Measurements from ENCODE around the gene PHACTR4.
"Not testable (repeated sequence)": the region's sequence is repeated elsewhere in the genome, so short reads cannot be mapped to it uniquely, and the experiment has no call there.

Gene PHACTR4

DNA sequence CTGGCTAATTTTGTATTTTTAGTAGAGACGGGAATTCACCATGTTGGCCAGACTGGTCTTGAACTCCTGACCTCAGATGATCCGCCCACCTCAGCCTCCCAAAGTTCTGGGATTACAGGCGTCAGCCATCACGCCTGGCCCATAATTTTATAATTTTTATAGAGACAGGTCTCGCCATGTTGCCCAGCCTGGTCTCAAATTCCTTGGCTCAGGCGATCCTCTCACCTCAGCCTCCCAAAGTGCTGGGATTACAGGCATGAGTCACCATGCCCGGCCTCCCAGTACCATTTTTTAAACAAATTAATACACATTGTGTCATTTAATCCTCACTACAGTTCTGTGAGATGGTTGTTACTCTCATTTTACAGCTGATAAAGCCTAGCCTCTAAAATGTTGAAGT is 3.9 kb downstream of the PHACTR4 start:
- FAIRE-seq, result not testable (repeated sequence)

DNA sequence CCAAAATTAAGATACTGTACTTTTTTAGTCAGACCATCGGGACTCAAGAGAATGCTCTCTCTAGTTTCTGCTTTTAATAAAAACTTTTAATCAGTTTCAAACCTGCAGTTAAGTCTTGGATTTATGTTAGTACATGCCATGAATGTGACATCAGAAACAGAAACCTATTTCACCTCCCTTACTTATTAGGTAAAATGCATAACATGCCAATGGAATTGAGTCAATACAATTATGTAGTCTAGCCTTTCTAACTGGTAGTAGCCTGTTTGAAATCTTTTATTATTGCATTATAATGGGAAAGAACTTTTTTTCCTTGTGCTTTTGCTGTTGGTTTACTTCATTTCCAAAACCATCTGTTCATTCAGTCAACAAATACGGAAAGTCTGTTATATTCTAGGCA is 4.8 kb downstream of the PHACTR4 start:
- FAIRE-seq, result no peak

DNA sequence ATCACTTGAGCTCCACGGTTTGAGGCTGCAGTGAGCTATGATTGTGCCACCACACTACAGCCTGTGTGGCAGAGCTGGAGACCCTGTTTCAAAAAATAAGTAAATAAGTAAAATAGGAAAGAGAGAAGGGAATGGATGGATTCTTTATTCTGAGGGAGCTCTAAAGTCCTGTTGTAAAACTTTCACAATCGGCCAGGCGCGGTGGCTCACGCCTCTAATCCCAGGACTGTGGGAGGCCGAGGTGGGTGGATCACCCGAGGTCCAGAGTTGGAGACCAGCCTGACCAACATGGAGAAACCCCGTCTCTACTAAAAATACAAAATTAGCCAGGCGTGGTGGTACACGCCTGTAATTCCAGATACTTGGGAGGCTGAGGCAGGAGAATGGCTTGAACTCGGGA is 6.1 kb downstream of the PHACTR4 start:
- not testable (repeated sequence) for FAIRE-seq

DNA sequence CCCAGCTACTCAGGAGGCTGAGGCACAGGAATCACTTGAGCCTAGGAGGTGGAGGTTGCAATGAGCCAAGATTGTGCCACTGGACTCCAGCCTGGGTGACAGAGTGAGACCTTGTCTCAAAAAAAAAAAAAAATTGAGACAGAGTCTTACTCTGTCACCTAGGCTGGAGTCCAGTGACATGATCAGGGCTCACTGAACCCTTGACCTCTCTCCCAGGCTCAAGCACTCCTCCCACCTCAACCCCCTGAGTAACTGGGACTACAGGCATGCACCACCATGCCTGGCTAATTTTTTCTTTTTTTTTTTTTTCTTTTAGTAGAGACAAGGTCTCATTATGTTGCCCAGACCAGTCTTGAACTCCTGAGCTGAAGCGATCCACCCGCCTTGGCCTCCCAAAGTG is 6.7 kb downstream of the PHACTR4 start:
- not testable (repeated sequence) for FAIRE-seq

DNA sequence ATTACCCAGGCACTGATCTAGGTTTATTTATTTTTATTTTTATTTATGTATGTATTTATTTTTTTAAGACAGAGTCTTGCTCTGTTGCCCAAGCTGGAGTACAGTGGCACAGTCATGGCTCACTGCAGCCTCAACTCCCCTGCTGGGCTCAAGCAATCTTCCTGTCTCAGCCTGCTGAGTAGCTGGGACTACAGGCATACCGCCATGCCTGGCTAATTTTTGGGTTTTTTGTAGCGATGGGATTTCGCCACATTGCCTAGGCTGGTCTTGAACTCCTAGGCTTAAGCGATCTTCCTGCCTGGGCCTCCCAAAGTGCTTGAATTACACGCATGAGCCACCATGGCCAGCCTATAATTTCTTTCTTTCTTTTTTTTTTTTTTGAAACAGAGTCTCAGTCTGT is 9.4 kb downstream of the PHACTR4 start:
- no peak for FAIRE-seq

DNA sequence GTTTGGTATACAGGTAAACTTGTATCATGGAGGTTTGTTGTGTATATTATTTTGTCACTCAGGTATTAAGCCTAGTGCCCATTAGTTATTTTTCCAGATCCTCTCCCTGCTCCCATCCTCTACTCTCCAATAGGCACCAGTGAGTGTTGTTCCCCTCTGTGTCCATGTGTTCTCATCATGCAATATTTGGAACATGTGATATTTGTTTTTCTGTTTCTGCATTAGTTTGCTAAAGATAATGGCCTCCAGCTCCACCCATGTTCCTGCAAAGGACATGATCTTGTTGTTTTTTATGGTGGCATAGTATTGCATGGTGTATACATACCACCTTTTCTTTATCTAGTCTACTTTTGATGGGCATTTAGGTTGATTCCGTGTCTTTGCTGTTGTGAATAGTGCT is 10.9 kb downstream of the PHACTR4 start:
- no peak for FAIRE-seq

DNA sequence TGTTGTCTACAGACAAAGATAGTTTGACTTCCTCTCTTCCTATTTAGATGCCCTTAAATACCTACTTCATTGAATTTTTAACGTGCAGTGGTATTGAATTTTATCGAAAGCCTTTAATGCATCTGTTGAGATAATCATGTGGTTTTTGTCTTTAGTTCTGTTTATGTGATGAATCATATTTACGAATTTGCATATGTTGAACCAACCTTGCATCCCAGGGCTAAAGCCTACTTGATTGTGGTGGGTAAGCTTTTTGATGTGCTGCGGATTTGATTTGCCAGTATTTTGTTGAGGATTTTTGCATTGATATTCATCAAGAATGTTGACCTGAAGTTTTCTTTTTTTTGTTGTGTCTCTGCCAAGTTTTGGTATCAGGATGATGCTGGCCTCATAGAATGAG is 14.2 kb downstream of the PHACTR4 start:
- not testable (repeated sequence) for FAIRE-seq

DNA sequence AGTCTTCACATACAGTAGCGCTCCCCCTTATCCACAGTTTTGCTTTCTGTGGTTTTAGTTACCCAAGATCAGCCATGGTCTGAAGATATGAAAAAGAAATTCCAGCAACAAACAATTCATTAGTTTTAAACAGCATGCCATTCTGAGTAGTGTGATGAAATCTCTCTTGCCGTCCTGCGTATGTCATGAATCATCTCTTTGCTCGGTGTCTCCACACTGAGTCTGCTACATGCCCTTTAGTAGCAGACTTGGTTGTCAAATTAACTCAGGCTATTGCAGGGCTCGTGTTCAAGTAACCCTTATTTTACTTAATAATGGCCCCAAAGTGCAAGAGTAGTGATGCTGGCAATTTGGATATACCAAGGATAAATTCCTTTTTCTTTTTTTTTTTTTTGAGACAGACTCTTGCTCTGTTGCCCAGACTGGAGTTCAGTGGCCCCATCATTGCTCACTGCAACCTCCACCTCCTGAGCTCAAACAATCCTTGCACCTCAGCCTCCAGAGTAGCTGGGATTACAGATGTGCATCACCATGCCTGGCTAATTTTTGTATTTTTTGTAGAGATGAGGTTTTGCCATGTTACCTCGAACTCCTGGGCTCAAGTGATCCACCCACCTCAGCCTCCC is 22.6 kb downstream of the PHACTR4 start:
- no peak for FAIRE-seq

DNA sequence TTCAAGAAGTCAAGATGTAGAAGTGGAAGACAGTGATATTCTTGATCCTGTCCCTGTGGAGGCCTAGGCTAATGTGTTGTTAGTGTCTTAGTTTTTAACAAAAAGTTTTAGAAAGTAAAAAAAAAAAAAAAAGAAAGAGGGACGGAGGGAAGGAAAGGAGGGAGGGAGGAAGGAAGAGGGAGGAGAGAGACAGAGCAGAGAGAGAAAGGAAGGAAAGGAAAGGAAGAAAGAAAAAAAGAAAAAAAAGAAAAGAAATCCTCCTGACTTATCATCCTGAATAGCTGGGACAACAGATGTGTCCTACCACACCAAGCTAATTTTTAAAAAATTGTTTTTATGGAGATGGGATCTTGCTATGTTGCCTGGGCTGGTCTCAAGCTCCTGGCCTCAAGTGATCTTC is 24.6 kb downstream of the PHACTR4 start:
- FAIRE-seq, result no peak

DNA sequence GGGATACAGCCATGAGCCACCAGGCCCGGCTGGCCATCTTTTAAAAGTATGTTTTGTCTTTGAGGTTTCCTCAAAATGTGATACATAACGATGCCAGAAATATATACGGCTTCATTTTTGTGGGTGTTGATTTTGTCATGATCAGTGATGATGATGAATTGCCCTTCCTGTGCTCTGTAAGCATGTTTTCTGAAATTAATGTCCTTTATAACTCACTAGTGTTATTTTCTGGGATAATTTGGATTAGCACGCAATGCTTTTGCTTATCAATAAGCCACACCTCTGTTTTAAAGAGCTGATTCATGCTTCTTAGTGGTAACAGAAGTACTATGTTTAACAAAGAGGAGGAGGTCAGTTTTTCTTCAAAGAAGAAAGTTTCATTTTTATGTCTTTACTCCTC is 25.6 kb downstream of the PHACTR4 start:
- no peak for FAIRE-seq

DNA sequence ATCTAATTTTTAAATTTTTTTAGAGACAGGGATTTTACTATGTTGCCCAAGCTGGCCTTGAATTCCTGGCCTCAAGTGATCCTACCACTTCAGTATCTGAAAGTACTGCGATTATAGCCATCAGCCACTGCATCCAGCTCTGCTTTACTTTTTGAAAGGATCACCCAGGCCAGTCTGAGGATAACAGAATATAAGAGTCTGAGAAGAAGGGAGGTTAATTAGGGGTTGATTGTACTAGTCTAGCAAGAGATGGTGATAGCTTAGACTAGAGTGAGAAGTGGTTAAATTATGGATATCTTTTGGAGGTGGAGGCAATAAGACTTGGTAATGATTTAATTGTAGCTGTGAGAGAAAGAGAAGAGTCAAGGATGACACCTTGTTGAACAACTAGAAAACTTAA is 32.2 kb downstream of the PHACTR4 start:
- no peak for FAIRE-seq

DNA sequence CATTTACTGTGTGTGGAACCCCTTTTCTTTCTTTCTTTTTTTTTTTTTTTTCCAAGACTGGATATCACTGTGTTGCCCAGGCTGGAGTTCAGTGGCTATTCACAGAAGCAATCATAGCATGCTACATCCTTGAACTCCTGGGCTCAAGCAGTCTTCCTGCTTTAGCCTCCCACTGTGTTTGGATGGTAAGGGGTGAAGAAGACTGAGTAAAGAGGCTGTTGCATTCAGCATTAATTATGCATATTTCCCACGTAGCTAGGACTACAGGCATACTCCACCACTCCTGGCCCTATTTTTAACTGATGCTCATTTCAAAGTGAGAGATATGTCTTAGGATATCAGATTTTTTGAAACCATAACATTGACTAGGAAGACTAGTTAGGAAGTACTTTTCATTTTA is 39.5 kb downstream of the PHACTR4 start:
- FAIRE-seq, result no peak

DNA sequence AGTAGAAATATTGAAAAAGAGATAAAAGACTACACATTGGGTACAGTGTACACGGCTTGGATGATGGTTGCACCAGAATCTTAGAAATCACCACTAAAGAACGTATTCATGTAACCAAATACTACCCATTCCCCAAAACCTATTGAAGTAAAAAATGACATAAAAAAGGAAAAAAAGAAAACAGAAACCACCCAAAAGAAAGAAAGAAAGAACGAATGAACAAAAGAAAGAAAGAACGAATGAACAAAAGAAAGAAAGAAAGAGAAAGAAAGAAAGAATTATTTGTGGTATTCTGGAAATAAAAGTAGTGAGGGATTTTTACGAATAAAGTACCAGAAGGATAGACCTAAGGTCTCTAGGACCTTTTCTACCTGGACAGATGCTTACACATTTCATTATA is 42.1 kb downstream of the PHACTR4 start:
- FAIRE-seq, result no peak

DNA sequence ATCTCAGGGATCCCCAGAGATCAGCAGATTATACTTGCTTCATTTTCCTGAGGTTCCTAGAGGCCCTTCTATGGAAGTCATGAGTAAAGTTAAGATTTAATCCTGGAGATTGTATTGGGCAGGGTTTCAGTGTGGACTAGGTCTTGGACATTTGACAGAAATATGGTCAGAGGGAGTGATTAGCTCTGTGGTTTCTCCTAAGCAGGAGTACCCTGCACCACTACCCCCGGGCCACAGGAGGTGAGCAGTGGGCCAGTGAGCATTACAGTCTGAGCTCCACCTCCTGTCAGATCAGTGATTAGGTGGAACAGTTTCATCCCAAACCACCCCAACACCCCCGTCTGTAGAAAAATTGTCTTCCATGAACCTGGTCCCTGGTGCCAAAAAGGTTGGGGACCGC is 43.2 kb downstream of the PHACTR4 start:
- no peak for FAIRE-seq

DNA sequence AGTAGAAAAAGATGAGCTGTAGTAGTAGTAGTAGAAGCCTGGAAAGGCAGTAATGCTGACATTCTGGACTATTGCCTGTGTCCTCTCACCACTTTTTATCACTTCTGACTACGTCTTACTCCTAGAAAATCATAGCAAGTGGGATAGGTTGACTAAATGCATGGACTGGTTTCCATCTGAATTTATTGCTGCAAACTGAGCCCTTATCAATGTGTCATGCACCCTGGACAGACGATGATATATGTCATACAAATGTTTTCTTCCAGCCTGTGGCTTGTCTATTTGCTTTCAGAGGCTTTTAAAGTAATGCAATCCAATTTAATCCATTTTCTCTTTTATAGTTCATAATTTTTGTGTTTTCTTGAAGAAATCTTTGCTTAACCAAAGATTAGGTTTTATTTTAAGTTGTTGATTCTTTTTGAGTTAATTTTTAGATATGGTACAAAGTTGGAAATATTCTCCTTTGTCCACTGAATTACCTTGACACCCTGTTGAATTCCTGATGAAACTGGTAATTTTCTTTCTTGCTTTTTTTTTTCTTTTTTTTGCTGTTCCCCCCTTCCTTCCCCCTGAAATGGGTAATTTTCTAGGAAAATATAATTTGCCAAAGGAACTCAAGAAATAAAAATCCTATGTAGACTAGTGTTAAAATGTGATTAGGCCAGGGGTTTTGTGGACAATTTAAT is 47.1 kb downstream of the PHACTR4 start:
- FAIRE-seq, result no peak

DNA sequence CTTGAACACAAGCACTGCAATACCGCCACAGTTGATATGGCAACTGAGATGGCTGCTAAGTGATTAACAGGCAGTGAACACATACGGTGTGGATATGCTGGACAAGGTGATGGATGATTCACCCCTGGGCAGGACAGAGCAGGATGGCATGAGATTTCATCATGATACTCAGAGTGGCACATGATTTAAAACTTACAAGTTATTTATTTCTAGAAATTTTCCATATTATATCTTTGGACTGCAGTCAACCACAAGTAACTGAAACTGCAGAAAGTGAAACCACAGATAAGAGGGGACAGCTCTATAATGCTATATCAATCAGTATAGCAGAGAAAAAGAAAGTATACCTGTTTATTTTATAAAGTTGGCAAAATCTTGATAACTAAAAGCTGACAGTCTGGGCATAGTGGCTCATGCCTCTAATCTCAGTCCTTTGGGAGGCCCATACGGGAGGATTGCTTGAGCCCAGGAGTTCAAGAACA is 47.9 kb downstream of the PHACTR4 start:
- FAIRE-seq, result no peak

DNA sequence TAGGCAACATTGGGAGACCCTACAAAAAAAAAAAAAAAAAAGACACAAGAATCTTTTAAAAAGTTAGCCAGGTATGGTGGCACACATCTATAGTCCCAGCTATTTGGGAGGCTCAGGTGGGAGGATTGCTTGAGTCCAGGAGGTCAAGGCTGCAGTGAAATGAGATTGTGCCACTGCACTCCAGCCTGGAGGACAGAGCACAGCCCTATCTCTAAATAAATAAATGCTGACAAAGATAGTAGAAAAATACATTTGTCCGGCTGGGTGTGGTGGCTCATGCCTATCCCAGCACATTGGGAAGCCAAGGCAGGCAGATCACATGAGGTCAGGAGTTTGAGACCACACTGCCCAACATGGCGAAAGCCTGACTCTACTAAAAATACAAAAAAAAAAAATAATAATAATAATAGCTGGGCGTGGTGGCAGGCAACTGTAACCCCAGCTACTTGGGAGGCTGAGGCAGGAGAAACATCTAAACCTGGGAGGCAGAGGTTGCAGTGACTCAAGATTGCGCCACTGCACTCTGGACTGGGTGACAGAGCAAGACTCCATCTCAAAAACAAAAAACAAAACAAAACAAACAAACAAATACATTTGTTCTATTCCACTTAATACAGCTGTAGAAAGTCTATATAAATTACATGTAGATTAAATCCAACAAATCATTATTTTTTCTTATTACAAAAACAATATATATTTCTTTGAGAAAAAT is 48.5 kb downstream of the PHACTR4 start:
- FAIRE-seq, result no peak

DNA sequence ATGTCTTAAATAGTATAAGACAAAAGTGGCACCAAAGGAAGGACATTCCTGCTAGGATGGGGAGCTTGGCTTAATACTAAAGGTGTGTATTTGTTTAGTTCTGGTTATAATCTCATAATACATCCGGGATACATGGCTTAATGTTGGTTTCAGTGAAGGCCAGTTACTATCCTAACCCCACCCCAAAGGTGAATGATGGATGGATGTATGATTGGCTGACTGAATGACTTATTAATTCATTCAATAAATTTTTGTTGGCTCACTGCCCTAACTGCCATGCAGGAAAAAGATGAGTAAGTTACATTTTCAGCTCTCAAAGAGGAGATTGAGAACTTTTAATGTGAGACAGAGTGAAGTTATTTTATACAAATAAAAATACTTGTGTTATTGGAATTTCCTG is 52.2 kb downstream of the PHACTR4 start:
- no peak for FAIRE-seq

DNA sequence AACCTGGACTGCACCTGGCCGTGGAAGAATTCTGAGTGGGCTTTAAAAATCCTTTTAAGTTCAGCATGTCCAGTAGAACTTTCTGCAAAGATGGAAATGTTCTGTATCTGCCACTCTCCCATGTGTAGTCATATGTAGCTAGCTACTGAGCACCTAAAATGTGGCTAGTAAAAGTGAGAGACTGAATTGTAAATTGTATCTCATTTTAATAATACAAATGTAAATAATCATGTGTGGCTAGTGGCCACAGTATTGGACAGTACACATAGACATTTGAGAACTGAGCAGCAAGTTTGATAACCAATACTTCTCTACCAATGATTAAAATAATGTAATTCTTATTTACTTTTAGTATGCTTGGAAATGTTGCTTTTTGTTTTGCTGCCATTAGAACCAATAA is 57.3 kb downstream of the PHACTR4 start:
- FAIRE-seq, result no peak

DNA sequence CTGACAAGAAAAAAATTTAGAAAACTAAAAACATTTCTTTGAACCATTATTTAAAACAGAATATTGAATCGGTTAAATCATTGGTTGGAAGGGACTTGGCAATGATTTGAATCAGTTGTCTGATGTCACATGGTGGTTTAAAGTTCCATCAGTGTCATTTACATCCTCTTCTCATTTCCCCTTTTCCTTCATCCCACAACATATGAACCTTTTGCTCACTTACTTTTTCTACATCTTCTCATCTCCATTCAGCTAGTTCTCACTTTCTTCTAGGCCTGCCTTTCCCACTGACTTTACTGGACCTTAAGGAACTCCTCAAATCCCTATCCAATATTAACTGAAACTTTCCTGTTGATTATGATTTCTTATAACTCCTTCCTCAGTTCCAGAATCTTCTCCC is 58.5 kb downstream of the PHACTR4 start:
- no peak for FAIRE-seq

DNA sequence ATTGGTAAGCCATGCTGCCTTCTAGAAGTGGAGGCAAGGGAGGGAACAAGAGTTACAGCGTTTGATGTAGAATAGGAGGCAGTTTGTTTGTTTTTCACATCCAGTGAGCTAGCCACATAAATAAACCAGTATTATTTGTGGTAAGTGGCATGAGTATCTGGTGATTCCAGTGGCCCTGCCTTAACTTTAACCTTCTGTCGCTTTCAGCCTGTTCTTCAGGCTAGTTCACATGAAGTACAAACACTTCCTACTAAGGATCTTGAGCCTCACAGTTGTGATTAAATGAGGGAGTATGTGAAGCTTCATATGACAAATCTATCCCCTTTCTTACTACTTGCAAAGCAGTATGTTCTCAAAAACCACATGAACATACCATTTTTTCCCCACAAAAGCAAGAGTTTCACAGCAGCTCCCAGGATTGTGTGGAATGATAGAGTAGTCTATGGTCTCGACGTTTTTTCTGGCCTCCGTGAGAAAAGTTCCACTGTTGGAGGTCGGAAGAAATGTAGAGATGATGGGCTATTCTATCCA is 59.5 kb downstream of the PHACTR4 start:
- no peak for FAIRE-seq

DNA sequence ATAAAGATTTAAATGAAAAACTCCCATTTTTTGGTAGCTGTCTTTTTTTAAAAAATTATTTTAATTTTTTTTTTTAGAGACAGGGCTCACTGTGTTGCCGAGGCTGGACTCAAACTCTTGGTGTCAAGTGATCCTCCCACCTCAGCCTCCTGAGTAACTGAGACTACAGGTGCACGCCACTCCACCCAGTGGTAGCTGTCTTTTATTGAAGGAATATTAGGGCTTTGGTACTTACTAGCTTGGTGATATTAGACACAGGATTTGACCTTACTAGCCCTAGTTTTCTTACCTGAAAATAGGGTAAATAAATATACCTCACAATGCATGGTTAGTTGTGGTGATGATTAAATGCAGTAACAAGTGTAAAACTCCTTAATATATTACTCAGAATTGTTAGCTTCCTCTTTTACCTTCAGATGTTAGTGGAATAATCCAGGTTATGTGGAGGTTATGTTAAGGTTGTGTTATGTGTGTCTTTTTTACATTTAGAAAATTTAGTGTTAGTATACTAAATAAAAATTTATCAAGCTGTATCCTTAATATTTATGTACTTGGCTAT is 66.8 kb downstream of the PHACTR4 start:
- FAIRE-seq, result no peak

DNA sequence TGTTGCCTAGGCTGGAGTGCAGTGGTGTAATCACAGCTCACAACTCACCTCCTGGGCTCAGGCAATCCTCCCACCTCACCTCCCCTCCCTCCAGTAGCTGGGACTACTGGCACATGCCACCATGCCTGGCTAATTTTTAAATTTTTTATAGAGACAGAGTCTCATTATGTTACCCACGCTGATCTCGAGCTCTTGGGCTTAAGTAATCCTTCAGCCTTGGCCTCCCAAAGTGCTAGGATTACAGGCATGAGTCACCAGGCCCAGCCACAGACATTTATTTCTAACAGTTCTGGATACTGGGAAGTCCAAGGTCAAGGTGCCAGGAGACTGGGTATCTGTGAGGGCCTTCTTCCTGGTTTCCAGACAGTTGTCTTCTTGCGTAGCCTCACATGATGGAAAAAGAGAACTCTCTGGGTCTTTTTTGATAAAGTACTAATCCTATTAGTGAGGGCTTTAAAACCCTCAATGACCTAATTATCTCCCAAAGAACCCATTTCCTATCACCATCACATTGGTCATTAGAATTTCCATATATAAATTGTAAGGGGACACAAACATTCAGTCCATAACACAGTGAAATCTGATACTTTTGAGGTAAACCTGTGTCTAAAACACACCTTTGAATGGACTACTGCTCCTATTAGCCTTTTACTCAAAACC is 67.9 kb downstream of the PHACTR4 start:
- FAIRE-seq, result no peak
